Gastroesophageal sphincter (tissue), 3 donors: ENCODE measurements around the gene GRXCR1.

ENCODE experiments used
- CTCF ChIP-seq, 4 experiments: fragments of 200-600 bp in 2 of 4; fragments of 450-650 bp in 2 of 4; sonication (generic) in 1 of 4; IDR thresholded peaks; one replicate each; pipeline ENCODE4 v1.5.1; 2017 to 2019; ENCODE audit warnings: antibody characterized with exemption in 4 of 4, mild to moderate bottlenecking in 2 of 4, moderate library complexity in 2 of 4
- EP300 ChIP-seq: sonication (generic); formaldehyde crosslinking; IDR thresholded peaks from one replicate; pipeline ENCODE4 v1.6.1; 2017; ENCODE audit warnings: antibody characterized with exemption, mild to moderate bottlenecking
- POLR2A ChIP-seq, 2 donors: fragments of 450-650 bp; IDR thresholded peaks; one replicate each; pipeline ENCODE4 v1.6.1; 2017; ENCODE audit warnings: antibody characterized with exemption in 2 of 2, mild to moderate bottlenecking in 2 of 2, moderate library complexity in 1 of 2
- POLR2AphosphoS5 ChIP-seq: sonication (generic); formaldehyde crosslinking; IDR thresholded peaks from one replicate; pipeline ENCODE4 v1.6.1; 2017; ENCODE audit warnings: antibody characterized with exemption

- TF ChIP-seq CTCF (IDR thresholded peaks at IDR 0.05) (no peak), POLR2A (IDR thresholded peaks at IDR 0.05) (no peak), POLR2AphosphoS5 (no peak), EP300 (no peak)
Observed at GRCh38 chr4:42845586-42845985, 46.9 kb upstream of the GRXCR1 start.
